Activated T-helper 1 cell treated with anti-CD3 and anti-CD28 coated beads, Interleukin-2, amount 50 U/mL, for 16 hours (primary cell): ENCODE measurements around the gene MEOX2.

Experiments used
- DNase-seq, 2 donors: peaks; one replicate each; pipeline ENCODE4 v3.0.0-alpha.2; 2020; ENCODE audit warnings: low read depth in 1 of 2, low spot score in 1 of 2

MEOX2 gene

DNA sequence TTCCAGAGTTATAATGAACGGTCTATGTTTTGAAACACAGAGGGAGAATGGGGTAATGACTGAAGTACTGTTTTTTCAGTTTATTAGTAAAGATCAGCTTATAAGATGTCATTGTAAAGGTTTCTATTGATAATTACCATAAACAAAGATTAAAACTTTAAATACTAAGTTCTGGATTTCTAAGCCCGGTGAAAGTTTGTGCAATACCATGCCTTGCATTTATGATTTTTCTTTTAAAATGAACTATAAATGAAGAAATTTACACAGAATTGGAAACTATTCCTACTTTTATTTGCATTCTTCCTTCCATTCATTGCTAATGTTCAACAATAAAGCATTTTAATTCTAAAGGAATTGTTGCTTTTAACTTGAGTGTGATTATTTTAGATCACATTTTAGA is 4.9 kb downstream of the MEOX2 start:
- no peak for DNase-seq

DNA sequence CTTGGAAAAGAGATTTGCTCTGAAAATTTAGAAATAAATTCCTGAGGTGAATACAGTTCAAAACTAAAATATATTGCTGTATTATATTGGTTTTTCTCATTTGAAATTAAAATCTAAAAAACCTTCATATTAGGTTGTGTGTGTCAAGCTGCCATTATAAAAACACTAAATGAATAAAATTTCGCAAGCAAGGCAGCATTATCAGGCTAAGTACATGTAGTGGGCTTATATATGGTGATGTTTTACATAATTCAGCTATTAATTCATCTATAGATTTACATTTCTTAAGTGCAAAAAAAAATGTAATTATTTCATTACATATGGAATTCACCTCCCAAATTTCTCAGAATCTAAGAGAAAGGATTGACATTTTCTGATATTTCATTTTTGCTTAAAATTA is 5.3 kb downstream of the MEOX2 start:
- DNase-seq = no peak

- DNase-seq = no peak
These were observed 6.0 kb downstream of the MEOX2 start for GRCh38 chr7:15680446-15680845.

DNA sequence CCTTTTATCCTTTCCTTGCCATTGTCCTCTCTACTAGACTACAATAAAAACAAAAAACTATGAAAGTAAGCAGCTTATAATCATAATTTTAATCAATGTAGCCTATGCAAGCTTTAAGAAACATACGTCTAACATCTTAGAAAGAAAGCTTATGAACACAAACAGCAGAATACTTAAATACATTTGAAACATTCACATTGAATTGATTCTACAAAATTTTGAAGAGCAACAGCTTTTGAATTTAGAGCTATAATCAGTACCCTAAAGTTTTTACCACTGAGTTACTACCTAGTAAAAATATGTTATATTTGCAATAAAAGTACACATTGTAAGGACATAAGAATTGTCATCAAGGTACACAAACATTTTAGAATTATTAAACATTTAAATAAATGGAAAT is 7.2 kb downstream of the MEOX2 start:
- DNase-seq = no peak

DNA sequence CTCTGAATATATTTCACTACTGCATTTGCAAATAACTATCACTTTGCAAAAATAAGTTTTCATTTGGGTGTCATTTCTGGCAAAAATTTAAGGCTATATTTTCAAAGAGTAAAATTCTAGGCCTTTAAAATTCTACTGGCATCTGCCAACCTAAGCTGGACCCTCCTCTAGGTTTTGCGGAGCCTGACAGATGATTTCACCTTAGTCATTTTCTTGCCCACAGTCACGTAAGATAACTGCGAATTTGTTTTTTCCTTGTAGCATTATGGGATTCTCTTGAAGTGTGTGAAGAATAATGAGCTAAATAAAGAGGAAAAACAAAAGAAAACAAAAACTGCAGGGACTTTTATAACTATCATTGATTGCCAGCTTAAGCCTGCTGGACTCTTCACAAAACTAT is 7.8 kb downstream of the MEOX2 start:
- DNase-seq = no peak

DNA sequence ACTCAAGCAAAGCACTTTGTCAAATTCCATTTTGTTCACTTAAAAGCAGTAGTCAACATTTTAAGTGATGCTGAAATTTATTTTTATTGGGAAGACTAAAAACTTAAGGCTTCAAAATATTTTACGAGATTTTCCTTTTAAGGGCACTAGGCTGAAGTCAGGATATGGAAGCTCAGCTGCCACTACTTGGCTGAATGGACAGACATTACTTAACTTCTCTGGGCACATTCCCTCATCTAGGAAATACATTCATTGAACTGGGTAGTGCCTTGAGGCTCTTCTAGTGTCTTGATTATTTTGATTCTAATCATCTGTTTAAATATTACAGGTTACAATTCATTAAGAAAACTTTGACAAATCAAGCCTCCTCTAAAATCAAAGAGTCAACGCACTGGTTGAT is 11.1 kb downstream of the MEOX2 start:
- no peak for DNase-seq

DNA sequence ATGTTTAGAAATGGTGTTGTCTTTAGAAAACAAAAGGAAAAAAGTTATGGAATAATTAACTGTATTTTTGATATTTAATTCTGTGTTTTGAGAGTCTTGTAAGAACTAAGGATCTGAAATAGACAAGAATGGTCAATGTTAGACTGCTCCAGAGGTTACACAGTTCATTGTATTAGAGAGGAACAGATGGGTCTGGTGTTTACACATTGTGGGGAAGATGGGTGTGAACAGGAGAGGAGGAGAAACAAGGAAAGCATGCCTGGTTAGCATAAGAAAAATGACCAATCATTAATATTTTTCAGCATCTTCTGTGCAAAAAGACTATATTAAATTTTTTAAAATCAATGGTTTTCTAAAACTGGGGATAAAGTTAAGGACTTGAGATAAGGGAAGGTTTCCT is 11.9 kb downstream of the MEOX2 start:
- no peak for DNase-seq

- DNase-seq = no peak
These were observed 16.9 kb downstream of the MEOX2 start for GRCh38 chr7:15669443-15670090.

DNA sequence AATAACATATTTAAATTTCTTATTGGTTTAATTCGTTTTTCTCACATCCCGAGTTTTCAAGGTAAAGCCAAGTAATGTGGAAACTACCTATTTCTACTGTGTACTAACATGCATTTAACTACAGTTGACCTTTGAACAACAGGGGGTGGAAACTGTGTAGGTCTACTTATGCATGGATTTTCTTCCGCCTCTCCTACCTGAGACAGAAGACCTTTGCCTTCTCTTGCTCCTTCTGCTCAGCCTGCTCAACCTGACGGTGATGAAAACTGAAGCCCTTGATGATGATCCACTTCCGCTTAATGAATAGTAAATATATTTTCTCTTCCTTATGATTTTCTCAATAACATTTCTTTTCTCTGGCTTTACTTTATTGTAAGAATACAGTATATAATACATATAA is 18.5 kb downstream of the MEOX2 start:
- DNase-seq = no peak

DNA sequence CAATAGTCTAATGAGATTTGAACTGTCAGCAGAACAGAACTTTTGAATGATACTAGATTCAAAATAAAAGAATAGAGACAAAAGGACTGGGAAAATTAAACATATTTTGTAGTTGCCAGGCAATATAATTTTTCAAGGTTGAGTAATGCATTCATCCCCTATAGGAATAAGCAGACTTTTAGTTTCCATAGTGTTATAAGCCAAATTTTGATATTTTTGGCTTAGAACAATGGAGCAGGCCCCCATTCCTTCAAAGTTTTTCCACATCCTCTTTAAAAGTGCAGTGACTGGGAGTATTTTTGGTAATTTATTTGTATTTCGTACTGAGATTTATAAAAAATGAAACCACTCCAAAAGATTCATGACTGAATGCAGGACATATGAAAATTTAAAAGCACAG is 24.0 kb downstream of the MEOX2 start:
- DNase-seq = no peak

GRCh38 chr7:15658247-15658646 is 28.2 kb downstream of the MEOX2 start:
- DNase-seq = no peak

DNA sequence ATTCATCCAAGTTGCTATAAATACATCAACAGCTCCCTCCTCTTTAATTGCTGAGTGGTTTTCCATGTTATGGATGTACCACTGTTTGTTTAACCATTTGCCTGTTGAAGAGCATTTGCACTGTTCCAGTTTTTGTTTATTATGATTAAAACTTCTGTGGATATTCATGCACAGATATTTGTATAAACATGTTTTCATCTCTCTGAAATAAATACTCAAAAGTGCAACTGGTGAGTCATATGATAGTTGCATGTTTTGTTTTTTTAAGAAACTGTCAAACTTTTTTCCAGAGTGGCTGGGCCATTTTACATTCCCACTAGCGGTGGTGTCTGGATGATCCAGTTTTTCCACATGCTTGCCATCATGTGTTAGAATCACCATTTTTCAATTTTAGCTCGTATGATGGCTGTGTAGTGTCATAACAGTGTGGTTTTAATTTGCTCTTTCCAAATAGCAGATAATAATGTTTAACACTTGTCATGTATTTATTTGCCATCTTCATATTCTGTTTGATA is 33.6 kb downstream of the MEOX2 start:
- DNase-seq = no peak

DNA sequence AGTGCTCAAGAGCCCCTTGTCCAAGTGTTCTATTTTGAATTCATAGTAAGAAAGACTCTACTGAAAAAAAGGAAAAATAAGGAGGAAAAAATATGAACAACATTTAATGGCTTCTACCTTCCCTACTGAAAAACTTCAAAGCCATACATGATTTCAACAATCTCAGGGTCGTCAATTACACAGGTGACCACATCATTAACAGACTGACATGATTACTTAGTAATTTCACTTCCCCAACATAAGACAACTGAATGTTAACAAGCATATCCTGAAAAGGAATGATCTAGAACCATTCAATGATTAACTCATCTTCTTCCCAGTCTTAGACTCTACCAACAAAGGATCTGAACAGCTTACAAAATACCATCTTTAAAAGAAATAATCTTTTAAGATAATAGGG is 34.8 kb downstream of the MEOX2 start:
- DNase-seq = no peak

GRCh38 chr7:15650787-15651186 is 35.7 kb downstream of the MEOX2 start:
- no peak for DNase-seq

DNA sequence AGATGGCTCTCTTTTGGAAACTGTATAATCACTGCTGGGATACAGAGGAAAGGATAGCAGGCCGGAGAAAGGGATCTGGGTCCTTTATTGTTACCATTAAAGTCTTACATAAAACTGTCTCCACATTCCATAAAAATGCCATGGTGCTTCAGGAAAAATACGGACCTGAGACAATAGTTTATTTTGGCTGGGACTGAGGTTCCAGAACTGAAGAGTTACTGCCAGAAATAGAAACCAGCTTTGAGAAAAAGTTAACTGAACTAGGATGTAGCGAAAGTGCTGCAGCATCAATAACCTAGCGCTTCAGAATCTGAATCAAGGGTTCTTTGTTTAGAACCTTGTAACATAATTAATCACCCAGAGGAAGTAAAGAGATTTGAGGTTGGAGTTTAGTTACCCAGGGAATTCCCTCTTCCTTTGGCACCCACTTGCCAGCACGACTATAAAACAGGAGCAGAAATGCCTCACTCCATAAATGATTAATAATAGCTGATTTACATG is 38.0 kb downstream of the MEOX2 start:
- DNase-seq = no peak

DNA sequence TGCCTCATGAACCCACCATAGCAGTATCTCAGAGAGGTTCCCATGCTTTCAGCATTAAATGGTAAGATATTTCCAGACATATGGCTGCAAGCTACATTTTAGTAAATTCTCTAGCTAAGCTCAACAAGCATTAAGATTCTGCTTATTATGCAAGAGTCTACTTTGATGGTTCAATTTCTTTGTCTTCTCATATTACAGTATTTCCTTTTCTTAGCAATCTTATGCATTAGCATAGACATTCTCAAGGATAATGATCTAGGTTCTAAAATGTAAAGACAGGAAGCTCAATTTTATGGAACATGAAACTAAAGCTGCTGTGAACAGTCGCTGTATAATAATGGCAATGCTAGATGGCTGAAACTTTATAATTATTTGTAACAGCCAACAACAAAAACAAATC is 39.2 kb downstream of the MEOX2 start:
- DNase-seq = no peak

DNA sequence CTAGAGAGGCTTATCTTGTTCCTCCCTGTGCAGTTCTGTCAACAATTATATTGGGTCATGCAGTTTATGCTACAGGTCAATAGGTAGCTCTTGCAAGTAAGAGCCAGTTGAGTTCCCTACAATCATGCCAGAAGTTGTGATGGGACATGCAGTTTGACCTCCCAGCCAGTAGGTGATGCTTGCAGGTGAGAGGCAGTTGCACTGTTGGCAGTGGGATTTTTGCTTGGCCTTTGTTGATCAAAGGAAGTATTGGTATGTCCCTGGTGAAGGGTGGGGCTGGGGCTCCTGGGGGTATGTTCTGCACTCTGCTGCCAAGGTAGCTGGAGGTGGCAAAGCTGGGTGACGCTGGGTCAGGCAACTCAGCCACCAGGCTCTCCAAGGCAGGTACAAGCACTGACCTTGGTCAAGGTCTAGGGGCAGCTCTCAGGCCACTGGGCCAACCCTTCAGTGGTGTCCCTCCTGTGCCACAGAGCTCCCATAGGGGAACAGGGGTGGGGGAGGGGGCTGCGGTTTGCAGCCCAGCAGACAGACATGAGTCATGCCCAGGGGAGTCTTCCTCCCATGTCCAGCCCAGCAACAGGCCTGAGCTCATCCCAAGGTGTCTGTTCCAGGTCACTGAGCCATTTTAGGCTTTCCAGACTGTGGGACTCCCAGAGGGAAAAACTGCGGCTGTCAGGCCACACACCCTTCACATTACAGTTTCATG is 43.3 kb downstream of the MEOX2 start:
- DNase-seq = no peak

- DNase-seq = no peak
These were observed 57.6 kb downstream of the MEOX2 start for GRCh38 chr7:15628876-15629275.

GRCh38 chr7:15626041-15626440 is 60.4 kb downstream of the MEOX2 start:
- DNase-seq = no peak

- DNase-seq = no peak
These were observed 61.0 kb downstream of the MEOX2 start for GRCh38 chr7:15625466-15625865.

- no peak for DNase-seq
These were observed 65.0 kb downstream of the MEOX2 start for GRCh38 chr7:15621468-15621867.

DNA sequence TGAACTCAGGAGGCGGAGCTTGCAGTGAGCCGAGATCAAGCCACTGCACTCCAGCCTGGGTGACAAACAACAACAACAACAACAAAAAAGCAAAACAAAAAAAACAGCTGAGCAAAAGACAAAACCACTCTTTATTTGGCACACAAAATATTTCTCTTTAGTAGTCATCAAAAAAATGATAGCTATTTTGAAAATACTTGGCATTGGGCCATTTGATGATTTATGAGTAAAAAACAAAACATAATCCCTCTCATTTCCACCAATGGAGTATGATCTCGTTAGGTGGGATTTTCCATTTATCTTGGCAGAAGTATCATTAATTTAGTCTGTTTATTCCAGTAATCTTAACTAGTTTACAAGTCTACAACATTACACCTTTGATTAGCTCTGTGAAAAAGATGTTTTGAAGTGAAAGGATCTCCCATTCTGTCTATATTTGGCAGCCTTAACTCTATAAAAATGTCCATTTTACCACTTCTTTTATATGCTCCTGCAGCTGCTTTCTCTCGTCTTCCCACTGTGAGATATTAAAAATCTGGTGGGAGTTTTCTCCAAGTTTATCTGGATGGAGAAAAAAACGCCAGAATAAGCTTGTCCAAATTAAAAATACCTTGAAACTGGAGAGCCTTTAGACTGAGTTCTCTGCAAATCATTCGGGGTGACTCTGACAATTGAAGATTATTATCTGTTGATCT is 65.8 kb downstream of the MEOX2 start:
- DNase-seq = no peak
